Stimulated activated CD8-positive, alpha-beta memory T cell treated with anti-CD3 and anti-CD28 coated beads, Interleukin-15, amount 100 ng/mL, for 48 hours (primary cell): Measurements from ENCODE around the gene TRAPPC4.
"Not testable (repeated sequence)": the region's sequence is repeated elsewhere in the genome, so short reads cannot be mapped to it uniquely, and the experiment has no call there.

Experiments used
- DNase-seq, 2 donors: peaks; one replicate each; pipeline ENCODE4 v3.0.0-alpha.2; 2020; ENCODE audit warnings: low read depth in 2 of 2

TRAPPC4 gene

DNA sequence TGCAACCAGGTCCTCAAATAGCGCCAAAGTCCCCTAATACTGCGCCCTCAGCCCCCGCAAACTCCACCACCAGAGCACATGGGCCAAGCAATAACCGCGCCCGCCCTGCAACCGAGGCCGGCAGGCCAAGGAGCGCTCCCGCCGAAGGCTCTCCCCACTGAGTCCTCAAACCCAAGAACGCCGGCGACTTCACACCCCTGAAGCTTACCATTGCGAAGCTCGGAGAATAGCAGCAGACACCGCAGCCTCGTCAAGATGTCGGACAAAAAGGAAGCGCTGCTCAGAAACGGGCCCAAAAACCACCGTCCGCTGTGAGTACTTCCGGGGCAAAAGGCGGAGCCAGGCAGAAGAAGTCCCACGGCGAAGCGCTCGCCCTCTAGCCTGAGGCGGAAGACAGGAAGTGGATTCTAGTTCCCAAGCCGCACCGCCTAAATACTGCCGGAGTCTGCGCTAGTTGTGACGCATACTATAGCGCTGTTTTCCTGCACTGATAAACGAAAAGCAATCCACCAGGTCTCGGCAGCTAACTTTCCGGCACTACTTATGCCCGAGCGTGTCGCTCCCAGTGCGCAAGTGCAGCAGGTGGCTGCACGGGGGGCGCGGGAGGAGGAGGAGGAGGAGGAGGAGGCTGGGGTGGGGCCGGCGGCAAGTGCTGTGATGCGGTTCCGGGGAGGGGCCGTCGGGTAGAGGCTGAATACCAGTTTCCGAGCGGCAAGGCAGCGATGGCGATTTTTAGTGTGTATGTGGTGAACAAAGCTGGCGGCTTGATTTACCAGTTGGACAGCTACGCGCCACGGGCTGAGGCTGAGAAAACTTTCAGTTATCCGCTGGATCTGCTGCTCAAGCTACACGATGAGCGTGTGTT lies at the start of gene TRAPPC4, which contains the start of gene RPS25:
TSS of gene TRAPPC4 (plus strand) at position 693 of the 865 bp plus-strand sequence. CDS start at position 723, 30 bp downstream.
TSS of gene RPS25 (minus strand) at position 270 of the 865 bp plus-strand sequence. CDS start at position 211, 59 bp downstream.
- DNase-seq, result peak; percentile 92

DNA sequence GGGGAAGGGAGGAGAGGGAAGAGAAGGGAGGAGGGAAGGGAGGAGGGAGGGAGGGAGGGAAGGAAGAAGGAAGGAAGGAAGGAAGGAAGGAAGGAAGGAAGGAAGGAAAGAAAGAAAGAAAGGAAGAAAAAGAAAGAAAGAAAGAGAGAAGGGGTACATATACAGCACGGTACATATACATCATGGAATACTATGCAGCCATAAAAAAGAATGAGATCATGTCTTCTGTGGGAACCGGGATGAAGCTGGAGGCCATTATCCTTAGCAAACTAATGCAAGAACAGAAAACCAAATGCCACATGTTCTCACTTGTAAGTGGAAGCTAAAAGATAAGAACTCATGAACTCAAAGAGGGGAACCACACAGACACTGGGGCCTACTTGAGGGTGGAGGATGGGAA lies 49.1 kb upstream of the TRAPPC4 start:
- not testable (repeated sequence) for DNase-seq

DNA sequence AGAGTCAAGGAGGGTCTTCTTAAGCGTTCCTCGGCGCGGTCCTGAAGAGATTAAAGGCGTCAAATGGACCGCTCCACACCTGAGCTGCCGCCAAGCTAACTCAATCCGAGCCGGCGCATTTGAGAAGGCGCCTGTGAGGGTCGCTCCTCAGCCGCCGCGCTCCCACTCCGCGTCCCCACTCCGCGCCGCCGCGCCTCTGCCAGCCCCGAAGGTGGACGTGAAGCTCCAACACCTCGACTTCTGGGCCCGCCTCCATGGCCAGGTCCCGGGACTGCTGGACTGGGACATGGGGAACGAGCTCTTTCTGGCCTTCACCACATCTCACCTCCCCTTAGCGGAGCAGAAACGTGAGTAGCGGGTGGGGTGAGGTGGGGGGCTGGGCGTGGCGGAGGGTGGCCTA lies 46.9 kb upstream of the TRAPPC4 start, which contains the start of gene FOXR1:
TSS of gene FOXR1 (plus strand) at position 116 of the 400 bp plus-strand sequence. CDS start at position 287, 171 bp downstream.
- no peak for DNase-seq

DNA sequence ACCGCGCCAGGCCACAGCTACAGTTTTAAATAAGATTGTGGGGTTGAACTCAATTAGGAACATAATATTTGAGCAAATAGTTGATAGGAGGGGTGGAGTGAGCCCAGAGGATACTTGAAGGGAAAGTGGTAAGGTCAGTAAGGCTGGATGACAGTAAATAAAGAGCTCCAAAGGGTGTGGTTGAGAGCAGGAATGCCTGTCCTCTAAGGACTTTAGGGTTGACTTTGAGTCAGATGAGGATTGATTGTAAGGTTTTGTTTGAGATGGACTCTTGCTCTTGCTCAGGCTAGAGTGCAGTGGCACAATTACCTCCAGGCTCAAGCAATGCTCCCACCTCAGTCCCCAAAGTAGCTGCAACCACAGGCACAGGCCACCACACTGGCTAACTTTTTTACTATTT lies 44.6 kb upstream of the TRAPPC4 start:
- DNase-seq, result no peak

- no peak for DNase-seq
These were observed 42.5 kb upstream of the TRAPPC4 start for GRCh38 chr11:118975771-118976709.

GRCh38 chr11:118979434-118979833 lies 39.1 kb upstream of the TRAPPC4 start:
- DNase-seq, result no peak

DNA sequence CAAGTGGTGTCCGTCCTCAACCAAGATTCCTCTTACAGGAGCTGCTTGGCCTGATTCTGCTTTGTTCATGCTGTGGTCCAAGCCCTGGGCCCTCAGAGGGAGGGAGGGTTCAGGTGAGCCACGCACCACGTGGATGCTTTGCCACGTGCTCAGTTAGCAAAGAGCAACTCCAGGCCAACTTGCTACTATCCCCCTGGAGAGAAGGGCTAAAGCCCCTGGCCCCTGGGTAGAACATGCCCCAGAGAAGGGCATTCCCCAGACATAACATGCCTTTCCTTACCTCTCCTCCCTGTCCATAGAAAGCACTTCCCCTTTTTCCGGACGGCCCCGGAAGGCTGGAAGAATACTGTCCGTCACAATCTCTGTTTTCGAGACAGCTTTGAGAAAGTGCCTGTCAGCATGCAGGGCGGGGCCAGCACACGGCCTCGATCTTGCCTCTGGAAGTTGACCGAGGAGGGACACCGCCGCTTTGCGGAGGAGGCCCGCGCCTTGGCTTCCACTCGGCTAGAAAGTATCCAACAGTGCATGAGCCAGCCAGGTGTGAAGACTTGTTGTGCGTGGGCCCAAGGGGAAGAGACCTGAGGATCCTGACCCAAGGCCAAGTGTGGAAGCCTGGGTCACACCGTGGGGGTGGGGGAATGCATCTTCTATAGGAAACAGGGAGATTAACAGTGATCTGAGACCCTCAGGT lies 38.2 kb upstream of the TRAPPC4 start:
- no peak for DNase-seq

DNA sequence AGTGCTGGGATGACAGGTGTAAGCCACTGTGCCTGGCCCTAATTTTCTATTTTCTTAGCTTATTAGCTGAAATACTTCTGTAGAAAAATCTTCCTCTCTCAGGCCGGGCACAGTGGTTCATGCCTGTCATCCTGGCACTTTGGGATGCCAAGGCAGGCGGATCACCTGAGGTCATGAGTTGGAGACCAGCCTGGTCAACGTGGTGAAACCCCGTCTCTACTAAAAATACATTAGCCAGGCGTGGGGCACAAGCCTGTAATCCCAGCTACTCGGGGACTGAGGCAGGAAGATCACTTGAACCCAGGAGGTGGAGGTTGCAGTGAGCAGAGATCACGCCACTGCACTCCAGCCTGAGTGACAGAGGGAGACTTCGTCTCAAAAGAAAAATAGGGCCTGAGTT lies 34.2 kb upstream of the TRAPPC4 start:
- DNase-seq, result not testable (repeated sequence)

DNA sequence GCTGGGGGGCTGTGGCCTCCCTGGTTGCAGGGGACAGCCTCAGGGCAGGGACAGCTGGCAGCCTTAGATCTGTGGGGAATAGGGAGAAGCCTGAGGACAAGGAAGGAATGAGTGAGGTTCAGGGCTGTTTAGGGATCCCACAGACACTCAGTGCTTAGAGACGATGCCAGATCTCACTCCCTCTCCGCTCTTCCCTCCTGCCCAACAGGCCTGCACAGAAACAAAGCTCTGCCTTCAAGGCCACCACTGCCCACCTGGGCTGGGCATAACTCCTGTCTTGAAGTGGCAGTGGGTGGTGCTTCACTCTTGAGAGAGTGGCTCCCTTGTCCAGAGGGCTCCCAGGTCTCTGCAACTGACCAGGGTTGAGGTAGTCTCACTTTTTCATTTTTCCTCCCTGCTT lies 33.7 kb upstream of the TRAPPC4 start:
- DNase-seq, result no peak

GRCh38 chr11:118988280-118988679 lies 30.3 kb upstream of the TRAPPC4 start:
- DNase-seq, result no peak

DNA sequence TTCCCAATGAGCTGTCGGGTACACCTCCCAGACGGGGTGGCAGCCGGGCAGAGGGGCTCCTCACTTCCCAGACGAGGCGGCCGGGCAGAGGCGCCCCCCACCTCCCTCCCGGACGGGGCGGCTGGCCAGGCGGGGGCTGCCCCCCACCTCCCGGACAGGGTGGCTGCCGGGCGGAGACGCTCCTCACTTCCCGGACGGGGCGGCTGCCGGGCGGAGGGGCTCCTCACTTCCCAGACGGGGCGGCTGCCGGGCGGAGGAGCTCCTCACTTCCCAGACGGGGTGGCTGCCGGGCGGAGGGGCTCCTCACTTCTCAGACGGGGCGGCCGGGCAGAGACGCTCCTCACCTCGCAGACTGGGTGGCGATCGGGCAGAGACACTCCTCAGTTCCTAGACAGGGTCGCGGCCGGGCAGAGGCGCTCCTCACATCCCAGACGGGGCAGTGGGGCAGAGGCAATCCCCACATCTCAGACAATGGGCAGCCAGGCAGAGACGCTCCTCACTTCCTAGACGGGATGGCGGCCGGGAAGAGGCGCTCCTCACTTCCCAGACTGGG lies 27.0 kb upstream of the TRAPPC4 start:
- not testable (repeated sequence) for DNase-seq

DNA sequence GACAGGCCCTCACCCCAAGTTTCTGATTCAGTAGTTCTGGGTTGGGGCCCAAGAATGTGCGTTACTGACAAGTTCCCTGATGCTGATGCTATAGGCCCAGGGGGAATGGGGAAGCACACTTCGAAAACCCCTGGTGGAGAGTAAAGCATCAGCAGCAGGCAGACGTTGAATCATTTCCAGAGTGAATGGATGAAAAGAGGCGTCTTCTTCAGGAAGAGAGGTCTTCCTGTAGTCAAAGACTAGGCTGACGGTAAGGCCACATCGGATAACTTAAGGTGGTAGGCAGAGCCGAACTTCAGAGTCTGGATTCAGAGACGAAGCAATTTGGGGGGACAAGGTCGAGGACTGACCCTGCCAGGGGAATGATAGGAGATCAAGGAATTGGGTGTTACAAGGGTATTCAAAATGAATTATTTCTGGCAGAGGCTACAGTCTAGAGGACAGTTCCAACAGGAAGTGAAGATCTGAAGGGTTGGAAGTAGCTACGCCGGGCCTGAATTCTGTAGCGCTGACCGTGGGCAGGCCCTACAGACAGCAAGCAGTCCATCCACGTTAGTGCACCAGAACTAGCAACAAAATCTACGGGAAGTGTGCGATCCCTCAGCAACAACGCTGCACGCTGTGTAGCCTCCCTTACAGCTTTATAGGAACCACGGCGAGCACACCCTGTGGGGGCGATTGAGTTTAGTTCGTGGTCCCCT lies 21.5 kb upstream of the TRAPPC4 start:
- DNase-seq, result peak in 1 of 2 donors; percentile 35

DNA sequence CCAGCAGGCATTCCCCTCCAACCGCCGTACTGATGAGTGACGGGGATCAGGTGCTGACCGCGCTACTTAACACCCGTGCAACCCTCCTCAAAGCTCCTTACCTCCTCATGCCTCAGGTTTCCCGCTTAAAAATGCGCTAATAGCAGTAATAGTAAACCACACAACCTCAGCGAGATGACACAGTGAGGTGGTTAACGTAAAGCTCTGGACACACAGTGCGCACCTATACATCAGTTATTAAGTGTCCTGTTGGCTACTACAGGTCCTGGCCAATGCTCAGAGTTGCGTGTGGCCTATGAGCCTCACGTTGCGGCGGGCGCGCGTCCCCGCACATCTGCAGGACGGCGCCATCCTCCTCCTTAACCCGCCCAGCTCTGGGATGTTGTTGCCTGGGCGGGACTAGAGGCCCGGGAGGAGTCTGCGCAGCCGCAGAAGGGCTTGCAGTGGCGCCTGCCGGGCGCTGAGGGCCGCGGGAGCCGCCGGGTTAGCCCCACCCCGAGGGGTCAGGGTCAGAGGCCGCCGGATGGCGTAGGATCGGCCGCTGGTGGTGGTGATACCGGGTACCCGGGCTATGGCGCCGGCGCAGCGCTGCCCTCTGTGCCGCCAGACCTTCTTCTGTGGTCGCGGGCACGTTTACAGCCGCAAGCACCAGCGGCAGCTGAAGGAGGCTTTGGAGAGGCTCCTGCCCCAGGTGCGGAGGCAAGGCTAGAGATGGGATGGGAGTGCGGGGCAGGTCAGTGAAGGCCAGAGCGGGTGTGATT lies 20.8 kb upstream of the TRAPPC4 start, which contains the start of gene CENATAC:
TSS of gene CENATAC (plus strand) at position 512 of the 761 bp plus-strand sequence. CDS start at position 572, 60 bp downstream.
- peak; percentile 94 to 96 for DNase-seq

DNA sequence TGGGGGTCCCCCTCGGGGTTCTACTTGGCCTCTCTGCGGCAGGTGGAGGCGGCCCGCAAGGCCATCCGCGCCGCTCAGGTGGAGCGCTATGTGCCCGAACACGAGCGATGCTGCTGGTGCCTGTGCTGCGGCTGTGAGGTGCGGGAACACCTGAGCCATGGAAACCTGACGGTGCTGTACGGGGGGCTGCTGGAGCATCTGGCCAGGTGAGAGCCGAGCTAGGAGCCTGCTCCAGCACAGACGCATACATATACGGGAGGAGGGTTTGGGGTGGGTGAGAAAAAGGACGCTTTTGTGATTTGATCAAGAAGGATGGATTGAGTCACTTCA lies 20.2 kb upstream of the TRAPPC4 start:
- DNase-seq, result no peak

GRCh38 chr11:118998822-118999221 lies 19.7 kb upstream of the TRAPPC4 start:
- no peak for DNase-seq

GRCh38 chr11:119000906-119001305 lies 17.7 kb upstream of the TRAPPC4 start:
- no peak for DNase-seq

DNA sequence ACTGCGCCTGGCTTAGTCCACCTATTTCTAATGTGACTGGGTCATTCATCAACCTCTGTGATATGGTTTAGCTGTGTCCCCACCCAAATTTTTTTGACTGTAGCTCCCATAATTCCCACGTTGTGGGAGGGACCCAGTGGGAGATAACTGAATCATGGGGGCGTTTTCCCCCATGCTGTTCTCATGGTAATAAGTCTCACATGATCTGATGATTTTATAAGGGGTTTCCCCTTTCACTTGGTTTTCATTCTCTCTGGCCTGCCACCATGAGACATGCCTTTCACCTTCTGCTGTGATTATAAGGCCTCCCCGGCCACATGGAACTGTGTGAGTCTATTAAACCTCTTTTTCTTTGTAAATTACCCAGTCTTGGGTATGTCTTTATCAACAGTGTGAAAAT lies 11.9 kb upstream of the TRAPPC4 start:
- DNase-seq, result no peak

DNA sequence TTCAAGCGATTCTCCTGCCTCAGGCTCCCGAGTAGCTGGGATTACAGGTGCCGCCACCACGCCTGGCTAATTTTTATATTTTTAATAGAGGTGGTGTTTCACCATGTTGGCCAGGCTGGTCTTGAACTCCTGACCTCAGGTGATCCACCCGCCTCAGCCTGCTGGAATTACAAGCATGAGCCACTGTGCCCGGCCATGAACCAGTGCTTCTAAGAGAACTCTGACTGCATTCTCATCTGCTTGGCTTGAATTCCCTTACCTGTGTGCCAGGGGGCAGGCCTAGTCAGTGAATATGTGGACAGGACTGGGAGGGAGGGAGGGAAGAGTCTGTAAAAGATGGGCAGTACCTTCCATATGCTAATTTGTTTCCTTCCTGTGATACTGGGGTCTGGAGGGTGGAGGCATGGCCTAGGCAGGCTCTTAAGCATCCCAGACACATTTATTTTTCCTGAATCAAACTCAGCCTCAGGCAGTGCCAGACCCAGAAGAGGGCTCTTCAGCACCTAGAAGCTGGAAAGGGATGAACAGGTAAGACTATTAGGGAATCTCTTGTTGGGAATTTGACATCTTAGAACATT lies 7.0 kb upstream of the TRAPPC4 start:
- DNase-seq, result no peak

DNA sequence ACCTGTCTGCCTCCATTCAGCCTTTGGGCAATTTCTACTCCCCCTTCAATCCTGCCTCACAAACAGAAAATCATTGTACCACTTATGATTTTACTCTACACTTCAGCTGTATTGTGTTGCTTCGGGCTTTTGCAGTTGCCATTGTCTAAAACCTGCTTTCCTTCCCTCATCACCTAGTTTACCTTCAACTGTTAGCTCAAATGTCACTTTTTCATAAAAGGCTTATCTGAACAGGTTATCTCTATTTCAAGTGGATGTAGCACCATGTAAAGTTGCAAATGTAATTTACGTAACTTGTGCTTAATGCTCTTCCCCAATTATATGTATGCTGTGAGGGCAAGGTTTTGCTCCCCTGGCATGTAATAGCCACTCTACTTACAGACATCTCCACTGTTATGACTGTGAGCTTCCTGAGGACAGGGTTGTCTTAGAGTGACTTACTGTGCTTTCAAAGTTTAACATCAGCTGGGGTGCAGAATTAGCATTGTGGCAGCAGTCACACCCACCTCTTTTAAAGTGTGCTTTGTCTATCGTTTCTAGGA lies 5.9 kb upstream of the TRAPPC4 start:
- DNase-seq, result no peak
